Mesendoderm (in vitro differentiated cells): Measurements from ENCODE around the gene BTF3. TPM values are rescaled to one million over a fixed set of nuclear protein-coding genes. Genes with fewer than 3 reads are reported as not detected.

Experiments
- DNase-seq: peaks from one replicate; pipeline ENCODE4 v3.0.0; 2013
- H2AK5ac ChIP-seq: 2 replicates; pipeline ENCODE4 v1.6.1; 2013; ENCODE audit warnings: low read length, inconsistent platforms
- H2BK120ac ChIP-seq: 2 replicates; pipeline ENCODE4 v1.6.1; 2013; ENCODE audit warnings: low read depth, mild to moderate bottlenecking, low read length, moderate library complexity, mixed read lengths
- H2BK15ac ChIP-seq: replicated peaks from 2 replicates; pipeline ENCODE4 v1.6.1; 2013; ENCODE audit warnings: low read depth, mild to moderate bottlenecking, moderate library complexity
- H2BK5ac ChIP-seq: 2 replicates; pipeline ENCODE4 v1.6.1; 2013; ENCODE audit warnings: low read length, inconsistent platforms
- H3K18ac ChIP-seq: 2 replicates; pipeline ENCODE4 v1.6.1; 2013; ENCODE audit warnings: mild to moderate bottlenecking, low read length, mixed read lengths
- H3K23ac ChIP-seq: one replicate; pipeline ENCODE4 v1.6.1; 2013; ENCODE audit warnings: low read length
- H3K27ac ChIP-seq: 2 replicates; pipeline ENCODE4 v1.5.1; 2013; ENCODE audit warnings: low read depth, mild to moderate bottlenecking, inconsistent platforms, low read length, moderate library complexity
- H3K27me3 ChIP-seq: 2 replicates; pipeline ENCODE4 v1.6.1; 2013; ENCODE audit warnings: low read length, control low read depth, mild to moderate bottlenecking, inconsistent platforms; ENCODE audit not compliant: insufficient read depth, poor library complexity
- H3K36me3 ChIP-seq: 2 replicates; pipeline ENCODE4 v1.6.1; 2013; ENCODE audit warnings: low read length, inconsistent platforms; ENCODE audit not compliant: control insufficient read depth, insufficient read depth
- H3K4ac ChIP-seq: one replicate; pipeline ENCODE4 v1.6.1; 2013; ENCODE audit warnings: low read depth, mild to moderate bottlenecking, low read length, moderate library complexity
- H3K4me1 ChIP-seq: 2 replicates; pipeline ENCODE4 v1.6.1; 2013; ENCODE audit warnings: low read depth, low read length, inconsistent platforms; ENCODE audit not compliant: control insufficient read depth
- H3K4me2 ChIP-seq: 2 replicates; pipeline ENCODE4 v1.6.1; 2013; ENCODE audit warnings: low read length
- H3K4me3 ChIP-seq: 2 replicates; pipeline ENCODE4 v1.5.1; 2013; ENCODE audit warnings: mild to moderate bottlenecking, low read length
- H3K56ac ChIP-seq: one replicate; pipeline ENCODE4 v1.6.1; 2013; ENCODE audit warnings: low read length
- H3K79me1 ChIP-seq: 2 replicates; pipeline ENCODE4 v1.6.1; 2013; ENCODE audit warnings: low read length, inconsistent platforms
- H3K79me2 ChIP-seq: 2 replicates; pipeline ENCODE4 v1.6.1; 2013; ENCODE audit warnings: mild to moderate bottlenecking, low read length; ENCODE audit not compliant: control insufficient read depth, insufficient read depth
- H3K9ac ChIP-seq: 2 replicates; pipeline ENCODE4 v1.6.1; 2013; ENCODE audit warnings: low read length, inconsistent platforms
- H4K5ac ChIP-seq: one replicate; pipeline ENCODE4 v1.6.1; 2013; ENCODE audit warnings: low read length
- H4K8ac ChIP-seq: one replicate; pipeline ENCODE4 v1.6.1; 2013; ENCODE audit warnings: low read depth, mild to moderate bottlenecking, control low read depth, low read length, moderate library complexity
- WGBS: extraction: QIAGEN DNeasy Blood & Tissue Kit; methylation state at CpG from one replicate; pipeline ENCODE4 v1.1.7; 2013; ENCODE audit warnings: low lambda C conversion rate, missing lambda C conversion rate; ENCODE audit not compliant: insufficient coverage; ENCODE audit errors: extremely low coverage; 5-methylcytosine and 5-hydroxymethylcytosine counted together
- polyA plus RNA-seq, 2 experiments: library from polyadenylated mRNA; stranded (reverse); fragments of 200-250 nt; gene quantifications; one replicate each; pipeline ENCODE4 v1.2.3, GENCODE V29; 2013

Gene BTF3
- polyA plus RNA-seq (2013, experiment 1 of 2), result 1,570 TPM
- 1,558 TPM for polyA plus RNA-seq (2013, experiment 2 of 2)

- Histone ChIP-seq H2BK5ac (peak within 1 kb of the TSS; percentile 91), H3K27me3 (no peaks in the 10 kb centered on the region), H2BK120ac (no peak within 1 kb of the TSS), H2BK15ac (no peak within 1 kb of the TSS), H3K27ac (peak within 1 kb of the TSS; percentile 82), H3K79me1 (peaks cover 2% of the 10 kb centered on the region), H3K4ac (peak within 1 kb of the TSS; percentile 91), H3K18ac (peak within 1 kb of the TSS; percentile 81), H3K9ac (peak within 1 kb of the TSS; percentile 99), H3K4me1 (peaks cover 3% of the 10 kb centered on the region), H3K56ac (peak within 1 kb of the TSS; percentile 98), H3K23ac (peak within 1 kb of the TSS; percentile 99), H3K79me2 (peaks cover 29% of the 10 kb centered on the region), H4K8ac (peak within 1 kb of the TSS; percentile 87), H3K36me3 (peaks cover 1% of the 10 kb centered on the region), H4K5ac (no peak within 1 kb of the TSS), H2AK5ac (peak within 1 kb of the TSS; percentile 51), H3K4me3 (peak within 1 kb of the TSS; percentile 95), H3K4me2 (peak within 1 kb of the TSS; percentile 72)
- no CpG with 5 or more reads among the region's 67 CpGs for WGBS
- peak; percentile 98 for DNase-seq
These were observed at the start of gene BTF3 for GRCh38 chr5:73498057-73498992. Gene BTF3 (plus strand): TSS chr5:73498442. CDS start chr5:73498668, 226 bp downstream.

- H3K79me2 ChIP-seq, result no peaks in the 10 kb centered on the region
- WGBS, result no CpG with 5 or more reads among the region's 59 CpGs
- H4K8ac ChIP-seq, result no peak within 1 kb of the TSS
- H2AK5ac ChIP-seq, result no peak within 1 kb of the TSS
- peak within 1 kb of the TSS; percentile 30 for H3K9ac ChIP-seq
- no peak within 1 kb of the TSS for H4K5ac ChIP-seq
- H3K79me1 ChIP-seq, result no peaks in the 10 kb centered on the region
- no peak within 1 kb of the TSS for H3K18ac ChIP-seq
- no peak within 1 kb of the TSS for H2BK15ac ChIP-seq
- no peak within 1 kb of the TSS for H2BK120ac ChIP-seq
- no peaks in the 10 kb centered on the region for H3K36me3 ChIP-seq
- H3K4me2 ChIP-seq, result peak within 1 kb of the TSS; percentile 77
- H3K4ac ChIP-seq, result no peak within 1 kb of the TSS
- no peaks in the 10 kb centered on the region for H3K4me1 ChIP-seq
- peak within 1 kb of the TSS; percentile 39 for H3K4me3 ChIP-seq
- no peak within 1 kb of the TSS for H3K27ac ChIP-seq
- peaks cover 53% of the 10 kb centered on the region for H3K27me3 ChIP-seq
- H2BK5ac ChIP-seq, result no peak within 1 kb of the TSS
- peak; percentile 94 for DNase-seq
- no peak within 1 kb of the TSS for H3K23ac ChIP-seq
- H3K56ac ChIP-seq, result peak within 1 kb of the TSS; percentile 69
These were observed 49.6 kb upstream of the BTF3 start, which contains the start of gene FOXD1 for GRCh38 chr5:73448463-73449136. Gene FOXD1 (minus strand): TSS chr5:73448777. CDS start chr5:73448362, 415 bp downstream.

GRCh38 chr5:73450137-73450536 lies 48.1 kb upstream of the BTF3 start:
- no peak overlapping the region for H2AK5ac ChIP-seq
- H3K18ac ChIP-seq, result no peak overlapping the region
- H3K27me3 ChIP-seq, result peaks cover 39% of the 10 kb centered on the region
- H2BK5ac ChIP-seq, result no peak overlapping the region
- H2BK120ac ChIP-seq, result no peak overlapping the region
- H3K23ac ChIP-seq, result no peak overlapping the region
- no peak overlapping the region for H3K4me3 ChIP-seq
- H2BK15ac ChIP-seq, result no peak overlapping the region
- H4K5ac ChIP-seq, result no peak overlapping the region
- H3K4ac ChIP-seq, result no peak overlapping the region
- no peaks in the 10 kb centered on the region for H3K79me1 ChIP-seq
- WGBS, result no CpG with 5 or more reads among the region's 7 CpGs
- no peak overlapping the region for H3K4me2 ChIP-seq
- no peak overlapping the region for H4K8ac ChIP-seq
- no peak overlapping the region for H3K27ac ChIP-seq
- H3K4me1 ChIP-seq, result no peaks in the 10 kb centered on the region
- H3K9ac ChIP-seq, result no peak overlapping the region
- no peak for DNase-seq
- H3K79me2 ChIP-seq, result no peaks in the 10 kb centered on the region
- no peaks in the 10 kb centered on the region for H3K36me3 ChIP-seq
- no peak overlapping the region for H3K56ac ChIP-seq

GRCh38 chr5:73450672-73451223 lies 47.5 kb upstream of the BTF3 start:
- no peak overlapping the region for H3K56ac ChIP-seq
- DNase-seq, result peak; percentile 54
- H3K79me2 ChIP-seq, result no peaks in the 10 kb centered on the region
- no peak overlapping the region for H4K8ac ChIP-seq
- H3K4me3 ChIP-seq, result no peak overlapping the region
- H3K4me1 ChIP-seq, result no peaks in the 10 kb centered on the region
- H3K9ac ChIP-seq, result no peak overlapping the region
- H3K4me2 ChIP-seq, result peak overlapping the region; percentile 46
- no peak overlapping the region for H2BK120ac ChIP-seq
- H3K36me3 ChIP-seq, result no peaks in the 10 kb centered on the region
- H3K79me1 ChIP-seq, result no peaks in the 10 kb centered on the region
- no peak overlapping the region for H3K18ac ChIP-seq
- H2BK15ac ChIP-seq, result no peak overlapping the region
- no peak overlapping the region for H2AK5ac ChIP-seq
- peaks cover 39% of the 10 kb centered on the region for H3K27me3 ChIP-seq
- no peak overlapping the region for H3K27ac ChIP-seq
- H4K5ac ChIP-seq, result no peak overlapping the region
- no CpG with 5 or more reads among the region's 27 CpGs for WGBS
- H3K23ac ChIP-seq, result no peak overlapping the region
- no peak overlapping the region for H3K4ac ChIP-seq
- H2BK5ac ChIP-seq, result no peak overlapping the region

- peak overlapping the region; percentile 44 for H3K56ac ChIP-seq
- no peaks in the 10 kb centered on the region for H3K79me1 ChIP-seq
- no peaks in the 10 kb centered on the region for H3K4me1 ChIP-seq
- no peak overlapping the region for H3K4ac ChIP-seq
- peak overlapping the region; percentile 66 for H3K23ac ChIP-seq
- peak; percentile 45 for DNase-seq
- H3K9ac ChIP-seq, result peak overlapping the region; percentile 34
- peak overlapping the region; percentile 46 for H3K4me2 ChIP-seq
- H2BK15ac ChIP-seq, result no peak overlapping the region
- H3K36me3 ChIP-seq, result no peaks in the 10 kb centered on the region
- H2BK120ac ChIP-seq, result no peak overlapping the region
- H3K4me3 ChIP-seq, result no peak overlapping the region
- no peak overlapping the region for H4K5ac ChIP-seq
- H2BK5ac ChIP-seq, result no peak overlapping the region
- H2AK5ac ChIP-seq, result no peak overlapping the region
- H4K8ac ChIP-seq, result no peak overlapping the region
- no peak overlapping the region for H3K18ac ChIP-seq
- no peak overlapping the region for H3K27ac ChIP-seq
- no peaks in the 10 kb centered on the region for H3K79me2 ChIP-seq
- H3K27me3 ChIP-seq, result peaks cover 37% of the 10 kb centered on the region
- no CpG with 5 or more reads among the region's 70 CpGs for WGBS
These were observed 46.8 kb upstream of the BTF3 start for GRCh38 chr5:73451224-73452130.
